ENCODE data around the gene ARPC4.

The ARPC4 gene

GRCh38 chr3:9826815-9827573, 34.1 kb downstream of the ARPC4 start:
- DNase-seq (ENCODE audit: low read depth): peak; percentile 34
- TF ChIP-seq, protein P1, sequence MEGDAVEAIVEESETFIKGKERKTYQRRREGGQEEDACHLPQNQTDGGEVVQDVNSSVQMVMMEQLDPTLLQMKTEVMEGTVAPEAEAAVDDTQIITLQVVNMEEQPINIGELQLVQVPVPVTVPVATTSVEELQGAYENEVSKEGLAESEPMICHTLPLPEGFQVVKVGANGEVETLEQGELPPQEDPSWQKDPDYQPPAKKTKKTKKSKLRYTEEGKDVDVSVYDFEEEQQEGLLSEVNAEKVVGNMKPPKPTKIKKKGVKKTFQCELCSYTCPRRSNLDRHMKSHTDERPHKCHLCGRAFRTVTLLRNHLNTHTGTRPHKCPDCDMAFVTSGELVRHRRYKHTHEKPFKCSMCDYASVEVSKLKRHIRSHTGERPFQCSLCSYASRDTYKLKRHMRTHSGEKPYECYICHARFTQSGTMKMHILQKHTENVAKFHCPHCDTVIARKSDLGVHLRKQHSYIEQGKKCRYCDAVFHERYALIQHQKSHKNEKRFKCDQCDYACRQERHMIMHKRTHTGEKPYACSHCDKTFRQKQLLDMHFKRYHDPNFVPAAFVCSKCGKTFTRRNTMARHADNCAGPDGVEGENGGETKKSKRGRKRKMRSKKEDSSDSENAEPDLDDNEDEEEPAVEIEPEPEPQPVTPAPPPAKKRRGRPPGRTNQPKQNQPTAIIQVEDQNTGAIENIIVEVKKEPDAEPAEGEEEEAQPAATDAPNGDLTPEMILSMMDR (IDR thresholded peaks at IDR 0.05; ENCODE audit: low read length, missing control alignments): no peak
- H3K4me3 ChIP-seq (replicated peaks; ENCODE audit: low read depth, low read length): no peak overlapping the region

- TF ChIP-seq, protein P1 (IDR thresholded peaks at IDR 0.05; ENCODE audit: low read length, missing control alignments): no peak
- DNase-seq (ENCODE audit: low read depth): no peak
- H3K4me3 ChIP-seq (replicated peaks; ENCODE audit: low read depth, low read length): no peak overlapping the region
These were observed 36.2 kb downstream of the ARPC4 start for GRCh38 chr3:9828801-9829755.

DNA sequence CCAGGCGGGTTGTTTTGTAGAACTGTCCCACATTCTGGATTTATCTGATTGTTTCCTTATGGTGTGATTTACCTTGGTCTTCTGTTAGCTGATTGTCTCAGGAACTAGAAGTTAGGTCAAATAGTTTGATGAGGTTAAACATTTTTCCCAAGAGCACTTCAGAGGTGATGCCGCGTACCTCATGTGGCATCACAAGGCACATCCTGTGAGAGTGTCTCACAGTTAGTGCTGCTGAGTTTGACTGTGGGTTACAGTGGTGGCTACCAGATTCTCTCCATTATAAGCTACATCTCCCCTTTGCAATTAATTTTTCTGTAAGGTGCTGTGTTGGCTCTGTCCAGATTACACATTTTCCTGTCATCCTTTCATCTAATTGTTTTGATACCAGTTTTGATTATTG, 38.4 kb downstream of the ARPC4 start:
- H3K4me3 ChIP-seq (replicated peaks; ENCODE audit: low read depth, low read length): no peak overlapping the region
- no peak for DNase-seq (ENCODE audit: low read depth)
- TF ChIP-seq, protein P1 (IDR thresholded peaks at IDR 0.05; ENCODE audit: low read length, missing control alignments): no peak

DNA sequence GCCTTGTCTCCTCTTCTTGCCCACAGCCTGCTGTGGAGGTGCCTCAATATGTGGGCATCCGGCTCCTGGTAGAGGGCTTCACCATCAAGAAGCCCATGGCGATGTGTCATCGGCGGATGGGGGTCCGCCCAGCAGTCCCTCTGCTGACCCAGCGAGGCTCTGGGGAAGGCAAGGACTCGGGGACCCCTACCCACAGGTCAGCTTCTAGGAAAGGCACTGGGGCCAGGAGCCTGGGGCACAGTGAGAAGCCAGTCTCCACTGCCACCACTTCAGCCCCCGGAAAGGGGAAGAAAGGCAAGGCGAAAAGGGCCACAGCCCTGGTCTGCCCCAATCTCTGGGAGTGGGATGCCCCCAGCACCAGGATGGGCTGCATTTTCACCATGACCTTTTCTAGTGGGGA, 40.2 kb downstream of the ARPC4 start:
- TF ChIP-seq, protein P1 (IDR thresholded peaks at IDR 0.05; ENCODE audit: low read length, missing control alignments): no peak
- no peak for DNase-seq (ENCODE audit: low read depth)
- H3K4me3 ChIP-seq (replicated peaks; ENCODE audit: low read depth, low read length): no peak overlapping the region

GRCh38 chr3:9834520-9835380, 41.9 kb downstream of the ARPC4 start:
- TF ChIP-seq, protein P1 (IDR thresholded peaks at IDR 0.05; ENCODE audit: low read length, missing control alignments): no peak
- H3K4me3 ChIP-seq (replicated peaks; ENCODE audit: low read depth, low read length): no peak overlapping the region
- DNase-seq (ENCODE audit: low read depth): no peak
